ENCODE measurements around the gene ETV4. TPM values are rescaled to one million over a fixed set of nuclear protein-coding genes. Genes with fewer than 3 reads are reported as not detected.

Gene ETV4
- total and polyA plus RNA-seq, 2 of the 13 experiments (the other 11 are each of a cell fraction or from before 2014, with no cell fraction given), result 128 to 330 TPM

- peak; percentile 70 for TF ChIP-seq ZHX2 (IDR thresholded peaks at IDR 0.05; ENCODE audit: low read depth)
- no peak for TF ChIP-seq ZHX2 (CRISPR knock-in tag; IDR thresholded peaks at IDR 0.05; ENCODE audit: borderline replicate concordance)
- peak; percentile 70 for TF ChIP-seq MED8 (CRISPR knock-in tag; IDR thresholded peaks at IDR 0.05; ENCODE audit: insufficient replicate concordance)
- peak; percentile 77 for TF ChIP-seq DRAP1 (CRISPR knock-in tag; IDR thresholded peaks at IDR 0.05)
- peak; percentile 89; the same call in 1 of the 2 replicates for TF ChIP-seq ZNF615 (CRISPR knock-in tag; IDR thresholded peaks at IDR 0.05; ENCODE audit: borderline replicate concordance)
- TF ChIP-seq ZNF362 (CRISPR knock-in tag; IDR thresholded peaks at IDR 0.05; ENCODE audit: borderline replicate concordance), result peak; percentile 86
- TF ChIP-seq ZXDC (CRISPR knock-in tag; IDR thresholded peaks at IDR 0.05), result peak; percentile 73; the same call in 1 of the 2 replicates
- TF ChIP-seq MED1 (CRISPR knock-in tag; IDR thresholded peaks at IDR 0.05), result peak; percentile 96
- TF ChIP-seq ARID5B (CRISPR knock-in tag; IDR thresholded peaks at IDR 0.05), result peak; percentile 81
- peak; percentile 100 for TF ChIP-seq NR2C2 (CRISPR knock-in tag; IDR thresholded peaks at IDR 0.05; ENCODE audit: borderline replicate concordance)
- peak; percentile 37; the same call in 1 of the 2 replicates for TF ChIP-seq SIX1 (CRISPR knock-in tag; IDR thresholded peaks at IDR 0.05; ENCODE audit: borderline replicate concordance)
- no peak for TF ChIP-seq NR3C1 (CRISPR knock-in tag; IDR thresholded peaks at IDR 0.05)
- no peak for TF ChIP-seq CHCHD3 (CRISPR knock-in tag; IDR thresholded peaks at IDR 0.05)
Measured at GRCh38 chr17:43483674-43484551, 62.2 kb downstream of the ETV4 start, which contains the start of gene DHX8 (continued).
